HG03064 (cell line): ENCODE results near the gene ZNF862.

Experiments
- ATAC-seq: cut with Tn5 transposase; IDR thresholded peaks from one replicate; pipeline ENCODE4 v1.9.1; 2021; ENCODE audit warnings: low read depth; ENCODE audit not compliant: unreplicated experiment

Gene ZNF862

GRCh38 chr7:149863500-149863899 lies 25.3 kb downstream of the ZNF862 start:
- ATAC-seq = no peak

- ATAC-seq = no peak
Observed at GRCh38 chr7:149864023-149864422, 25.8 kb downstream of the ZNF862 start.

- no peak for ATAC-seq
Observed at GRCh38 chr7:149864751-149865150, 26.6 kb downstream of the ZNF862 start.

- ATAC-seq = no peak
Observed at GRCh38 chr7:149865437-149865836, 27.3 kb downstream of the ZNF862 start.

- no peak for ATAC-seq
Observed at GRCh38 chr7:149866139-149866778, 28.1 kb downstream of the ZNF862 start.

GRCh38 chr7:149866779-149867447 lies 28.7 kb downstream of the ZNF862 start:
- no peak for ATAC-seq

- no peak for ATAC-seq
Observed at GRCh38 chr7:149867762-149868622, 29.8 kb downstream of the ZNF862 start.

- ATAC-seq = no peak
Observed at GRCh38 chr7:149868623-149869290, 30.6 kb downstream of the ZNF862 start.

- ATAC-seq = no peak
Observed at GRCh38 chr7:149869291-149869650, 31.1 kb downstream of the ZNF862 start.

- no peak for ATAC-seq
Observed at GRCh38 chr7:149869867-149870266, 31.7 kb downstream of the ZNF862 start.

GRCh38 chr7:149870274-149870673 lies 32.1 kb downstream of the ZNF862 start:
- no peak for ATAC-seq

- no peak for ATAC-seq
Observed at GRCh38 chr7:149870701-149871483, 32.7 kb downstream of the ZNF862 start.

- ATAC-seq = no peak
Observed at GRCh38 chr7:149871576-149871975, 33.4 kb downstream of the ZNF862 start.

GRCh38 chr7:149872419-149873073 lies 34.4 kb downstream of the ZNF862 start:
- ATAC-seq = no peak

GRCh38 chr7:149873074-149873969 lies 35.1 kb downstream of the ZNF862 start, which contains the start of gene ATP6V0E2:
Gene ATP6V0E2 (plus strand): TSS chr7:149873969. CDS start chr7:149874066, 97 bp downstream.
- peak; percentile 84 for ATAC-seq

- no peak for ATAC-seq
Observed at GRCh38 chr7:149873970-149874643, 35.9 kb downstream of the ZNF862 start.

GRCh38 chr7:149874644-149875028 lies 36.5 kb downstream of the ZNF862 start:
- no peak for ATAC-seq

- ATAC-seq = no peak
Observed at GRCh38 chr7:149875396-149875795, 37.2 kb downstream of the ZNF862 start.
